Adrenal gland (tissue), 5 donors: ENCODE results near the gene HOXA13.

Experiments
- CTCF ChIP-seq, 6 experiments: fragments of 450-650 bp in 4 of 6; fragments of 200-600 bp in 2 of 6; sonication (generic) in 1 of 6; IDR thresholded peaks; 1 replicate in 5 of 6; 2 replicates in 1 of 6; pipeline versions ENCODE4 v1.5.1 to v1.8.0; 2016 to 2021; ENCODE audit warnings: antibody characterized with exemption in 6 of 6, mild to moderate bottlenecking in 2 of 6, moderate library complexity in 1 of 6
- POLR2A ChIP-seq, 2 donors: fragments of 450-650 bp; IDR thresholded peaks; one replicate each; pipeline ENCODE4 v1.6.1; 2017; ENCODE audit warnings: antibody characterized with exemption in 2 of 2, mild to moderate bottlenecking in 2 of 2, moderate library complexity in 1 of 2
- donor health status: DM: no; HTN: no; CAD: no.

- TF ChIP-seq CTCF (IDR thresholded peaks at IDR 0.05) (no peak), POLR2A (IDR thresholded peaks at IDR 0.05) (no peak)
Measured at GRCh38 chr7:27202018-27202861, 2.3 kb upstream of the HOXA13 start.
